ENCODE results near the gene ATP8B1. TPM values are rescaled to one million over a fixed set of nuclear protein-coding genes. Genes with fewer than 3 reads are reported as not detected.
"Not testable (repeated sequence)": the region's sequence is repeated elsewhere in the genome, so short reads cannot be mapped to it uniquely, and the experiment has no call there.

Gene ATP8B1
- polyA plus RNA-seq, 3 donors = 0.02 to 0.11 (median 0.03) TPM

DNA sequence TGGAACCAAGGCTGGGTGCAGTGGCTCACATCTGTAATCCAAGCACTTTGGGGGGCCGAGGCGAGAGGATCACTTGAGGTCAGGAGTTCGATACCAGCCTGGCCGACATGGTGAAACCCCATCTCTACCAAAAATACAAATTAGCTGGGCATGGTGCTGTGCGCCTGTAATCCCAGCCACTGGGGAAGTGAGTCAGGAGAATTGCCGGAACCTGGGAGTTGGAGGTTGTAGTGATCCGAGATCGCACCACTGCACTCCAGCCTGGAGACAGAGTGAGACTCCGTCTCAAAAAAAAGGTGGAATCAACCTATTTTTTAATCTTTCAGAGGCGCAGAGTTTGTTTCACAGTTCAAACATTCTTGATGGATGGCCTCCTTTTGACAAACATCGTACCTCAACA, 24.5 kb upstream of the ATP8B1 start:
- Histone ChIP-seq H3K9me3 (replicated peaks in 1 of 2; ENCODE audit: control insufficient read depth in 1 of 2, insufficient read depth in 1 of 2, low read length in 2 of 2) (peaks cover 0 to 8% of the 10 kb centered on the region in 2 donors), H3K79me2 (ENCODE audit: insufficient read depth, low read length) (no peaks in the 10 kb centered on the region), H3K36me3 (replicated peaks in 1 of 2; ENCODE audit: control insufficient read depth in 1 of 2, insufficient read depth in 2 of 2, low read length in 2 of 2) (no peaks in the 10 kb centered on the region), H3K27me3 (ENCODE audit: control insufficient read depth in 2 of 2, insufficient read depth in 2 of 2, low read length in 2 of 2) (no peaks in the 10 kb centered on the region), H3K27ac (ENCODE audit: low read depth in 1 of 2, low read length in 2 of 2) (no peak overlapping the region), H3K4me2 (replicated peaks; ENCODE audit: extremely low read depth, low read length, poor library complexity, severe bottlenecking) (no peak overlapping the region), H3K4me3 (replicated peaks in 1 of 3; ENCODE audit: low read depth in 2 of 3, low read length in 3 of 3) (no peak overlapping the region), H3K4me1 (ENCODE audit: control insufficient read depth in 1 of 2, insufficient read depth in 2 of 2, low read length in 2 of 2) (peaks cover 3 to 7% of the 10 kb centered on the region in 2 donors), H4K20me1 (ENCODE audit: insufficient read depth, low read length) (no peaks in the 10 kb centered on the region), H3K9ac (ENCODE audit: insufficient read depth, low read length, poor library complexity, severe bottlenecking) (no peak overlapping the region), H2AFZ (ENCODE audit: insufficient read depth, low read depth, low read length, poor library complexity, severe bottlenecking) (no peak overlapping the region)
- DNase-seq = no peak
- Mint-ChIP-seq H3K4me1 (peaks cover 11% of the 10 kb centered on the region), H3K9me3 (peaks cover 5 to 15% (median 8%) of the 10 kb centered on the region in 7 donors), H3K4me3 (peak overlapping the region in 1 of 2 donors; percentile 60), H3K36me3 (no peaks in the 10 kb centered on the region), H3K27me3 (ENCODE audit: low read depth in 3 of 3) (peaks cover 2 to 13% (median 12%) of the 10 kb centered on the region in 3 donors), H3K27ac (no peak overlapping the region)
- WGBS (ENCODE audit: insufficient coverage) = no CpG with 5 or more reads among the region's 11 CpGs
- intact Hi-C loops (cut with micrococcal nuclease) = no loop called here
- TF ChIP-seq, protein P1, sequence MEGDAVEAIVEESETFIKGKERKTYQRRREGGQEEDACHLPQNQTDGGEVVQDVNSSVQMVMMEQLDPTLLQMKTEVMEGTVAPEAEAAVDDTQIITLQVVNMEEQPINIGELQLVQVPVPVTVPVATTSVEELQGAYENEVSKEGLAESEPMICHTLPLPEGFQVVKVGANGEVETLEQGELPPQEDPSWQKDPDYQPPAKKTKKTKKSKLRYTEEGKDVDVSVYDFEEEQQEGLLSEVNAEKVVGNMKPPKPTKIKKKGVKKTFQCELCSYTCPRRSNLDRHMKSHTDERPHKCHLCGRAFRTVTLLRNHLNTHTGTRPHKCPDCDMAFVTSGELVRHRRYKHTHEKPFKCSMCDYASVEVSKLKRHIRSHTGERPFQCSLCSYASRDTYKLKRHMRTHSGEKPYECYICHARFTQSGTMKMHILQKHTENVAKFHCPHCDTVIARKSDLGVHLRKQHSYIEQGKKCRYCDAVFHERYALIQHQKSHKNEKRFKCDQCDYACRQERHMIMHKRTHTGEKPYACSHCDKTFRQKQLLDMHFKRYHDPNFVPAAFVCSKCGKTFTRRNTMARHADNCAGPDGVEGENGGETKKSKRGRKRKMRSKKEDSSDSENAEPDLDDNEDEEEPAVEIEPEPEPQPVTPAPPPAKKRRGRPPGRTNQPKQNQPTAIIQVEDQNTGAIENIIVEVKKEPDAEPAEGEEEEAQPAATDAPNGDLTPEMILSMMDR (IDR thresholded peaks at IDR 0.05) = no peak

DNA sequence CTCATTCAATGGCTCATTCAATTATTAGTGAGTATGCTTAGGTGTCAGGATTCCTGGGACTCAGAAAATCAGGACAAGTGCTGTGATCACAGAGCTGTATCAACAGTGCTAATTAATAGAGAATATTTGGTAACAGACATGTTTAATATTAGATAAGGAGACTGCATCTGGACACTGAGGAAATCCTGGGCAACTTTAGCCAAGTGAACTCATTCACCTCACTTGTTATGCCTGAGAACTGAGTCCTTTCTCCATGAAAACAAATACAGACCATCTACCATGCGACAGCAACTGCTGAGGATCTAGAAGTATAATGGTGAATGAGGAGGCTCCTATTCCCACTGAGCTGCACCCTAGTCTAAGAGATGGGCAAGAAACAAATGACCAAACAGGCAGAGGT, 23.1 kb upstream of the ATP8B1 start:
- Mint-ChIP-seq H3K27ac (no peak overlapping the region), H3K9me3 (peaks cover 0 to 5% (median 0%) of the 10 kb centered on the region in 7 donors), H3K27me3 (ENCODE audit: low read depth in 3 of 3) (peaks cover 2 to 15% (median 12%) of the 10 kb centered on the region in 3 donors), H3K4me3 (no peak overlapping the region), H3K36me3 (no peaks in the 10 kb centered on the region), H3K4me1 (peaks cover 5% of the 10 kb centered on the region)
- no peak for DNase-seq
- Histone ChIP-seq H4K20me1 (ENCODE audit: insufficient read depth, low read length) (no peaks in the 10 kb centered on the region), H3K4me1 (ENCODE audit: control insufficient read depth in 1 of 2, insufficient read depth in 2 of 2, low read length in 2 of 2) (peaks cover 1 to 3% of the 10 kb centered on the region in 2 donors), H3K9ac (ENCODE audit: insufficient read depth, low read length, poor library complexity, severe bottlenecking) (no peak overlapping the region), H3K4me3 (replicated peaks in 1 of 3; ENCODE audit: low read depth in 2 of 3, low read length in 3 of 3) (no peak overlapping the region), H3K27me3 (ENCODE audit: control insufficient read depth in 2 of 2, insufficient read depth in 2 of 2, low read length in 2 of 2) (no peaks in the 10 kb centered on the region), H3K79me2 (ENCODE audit: insufficient read depth, low read length) (no peaks in the 10 kb centered on the region), H3K27ac (ENCODE audit: low read depth in 1 of 2, low read length in 2 of 2) (no peak overlapping the region), H3K9me3 (replicated peaks in 1 of 2; ENCODE audit: control insufficient read depth in 1 of 2, insufficient read depth in 1 of 2, low read length in 2 of 2) (no peaks in the 10 kb centered on the region), H2AFZ (ENCODE audit: insufficient read depth, low read depth, low read length, poor library complexity, severe bottlenecking) (no peak overlapping the region), H3K36me3 (replicated peaks in 1 of 2; ENCODE audit: control insufficient read depth in 1 of 2, insufficient read depth in 2 of 2, low read length in 2 of 2) (no peaks in the 10 kb centered on the region), H3K4me2 (replicated peaks; ENCODE audit: extremely low read depth, low read length, poor library complexity, severe bottlenecking) (no peak overlapping the region)
- TF ChIP-seq, protein P1 (IDR thresholded peaks at IDR 0.05) = no peak
- no CpG with 5 or more reads among the region's 1 CpG for WGBS (ENCODE audit: insufficient coverage)
- intact Hi-C loops (cut with micrococcal nuclease) = no loop called here

DNA sequence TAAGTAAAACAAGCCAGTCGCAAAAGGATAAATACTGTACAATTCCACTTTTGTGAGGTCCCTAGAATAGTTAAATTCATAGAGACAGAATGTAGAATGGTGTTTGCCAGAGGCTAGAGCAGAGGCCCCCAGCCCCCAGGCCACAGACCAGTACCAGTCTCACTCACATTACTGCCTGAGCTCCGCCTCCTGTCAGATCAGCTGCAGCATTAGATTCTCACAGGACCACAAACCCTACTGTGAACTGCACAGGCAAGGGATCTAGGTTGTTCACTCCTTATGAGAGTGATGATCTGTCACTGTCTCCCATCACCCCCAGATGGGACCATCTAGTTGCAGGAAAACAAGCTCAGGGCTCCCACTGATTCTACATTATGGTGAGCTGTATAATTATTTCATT, 17.5 kb upstream of the ATP8B1 start:
- H3K36me3 Mint-ChIP-seq; H3K9ac ChIP-seq (ENCODE audit: insufficient read depth, low read length, poor library complexity, severe bottlenecking); H3K4me3 ChIP-seq (replicated peaks in 1 of 3; ENCODE audit: low read depth in 2 of 3, low read length in 3 of 3); H3K4me1 ChIP-seq (ENCODE audit: control insufficient read depth in 1 of 2, insufficient read depth in 2 of 2, low read length in 2 of 2); intact Hi-C loops (cut with micrococcal nuclease); H3K79me2 ChIP-seq (ENCODE audit: insufficient read depth, low read length); H3K4me2 ChIP-seq (replicated peaks; ENCODE audit: extremely low read depth, low read length, poor library complexity, severe bottlenecking); H4K20me1 ChIP-seq (ENCODE audit: insufficient read depth, low read length); H3K9me3 ChIP-seq (replicated peaks in 1 of 2; ENCODE audit: control insufficient read depth in 1 of 2, insufficient read depth in 1 of 2, low read length in 2 of 2); H3K4me3 Mint-ChIP-seq; H2AFZ ChIP-seq (ENCODE audit: insufficient read depth, low read depth, low read length, poor library complexity, severe bottlenecking); DNase-seq; H3K36me3 ChIP-seq (replicated peaks in 1 of 2; ENCODE audit: control insufficient read depth in 1 of 2, insufficient read depth in 2 of 2, low read length in 2 of 2); H3K9me3 Mint-ChIP-seq; H3K27ac ChIP-seq (ENCODE audit: low read depth in 1 of 2, low read length in 2 of 2); H3K27me3 Mint-ChIP-seq (ENCODE audit: low read depth in 3 of 3); H3K27me3 ChIP-seq (ENCODE audit: control insufficient read depth in 2 of 2, insufficient read depth in 2 of 2, low read length in 2 of 2); H3K4me1 Mint-ChIP-seq: not testable (repeated sequence)
- 80% methylated on average over 1 of the region's 2 CpGs for WGBS (ENCODE audit: insufficient coverage)
- peak overlapping the region in 1 of 7 donors; percentile 10 for H3K27ac Mint-ChIP-seq

All from CD14-positive monocyte (primary cell).